Astrocyte (in vitro differentiated cells and primary cell): ENCODE measurements around the gene GLS.

Experiments
- EZH2 ChIP-seq: IDR thresholded peaks from 2 replicates; pipeline ENCODE4 v1.6.1; 2012; ENCODE audit warnings: mild to moderate bottlenecking, low read length, inconsistent platforms; ENCODE audit not compliant: insufficient read depth
- TF ChIP-seq, protein P1 (sequence below): IDR thresholded peaks from 2 replicates; pipeline ENCODE4 v1.5.1; 2011; ENCODE audit warnings: low read depth, mild to moderate bottlenecking, inconsistent platforms, low read length, moderate library complexity; ENCODE audit not compliant: insufficient read depth

DNA sequence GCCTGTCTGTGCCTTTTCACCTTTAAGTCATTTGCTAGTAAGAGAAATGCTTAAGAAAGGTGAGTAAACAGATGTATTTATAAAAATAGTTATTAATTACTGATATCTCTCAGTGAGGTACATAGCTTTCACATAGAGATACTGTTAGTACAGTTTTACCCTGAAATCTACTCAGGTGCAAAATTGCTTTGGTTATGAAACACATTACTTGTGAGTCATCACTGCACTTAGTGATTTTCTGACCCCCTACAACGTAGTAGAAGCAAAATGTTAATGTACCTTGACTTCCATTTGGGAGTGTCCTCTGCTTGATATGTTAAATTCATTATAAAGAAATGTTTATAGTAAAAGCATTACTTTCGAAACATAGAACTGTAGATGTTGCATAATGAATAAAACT, 6.5 kb downstream of the GLS start:
- TF ChIP-seq, protein P1, sequence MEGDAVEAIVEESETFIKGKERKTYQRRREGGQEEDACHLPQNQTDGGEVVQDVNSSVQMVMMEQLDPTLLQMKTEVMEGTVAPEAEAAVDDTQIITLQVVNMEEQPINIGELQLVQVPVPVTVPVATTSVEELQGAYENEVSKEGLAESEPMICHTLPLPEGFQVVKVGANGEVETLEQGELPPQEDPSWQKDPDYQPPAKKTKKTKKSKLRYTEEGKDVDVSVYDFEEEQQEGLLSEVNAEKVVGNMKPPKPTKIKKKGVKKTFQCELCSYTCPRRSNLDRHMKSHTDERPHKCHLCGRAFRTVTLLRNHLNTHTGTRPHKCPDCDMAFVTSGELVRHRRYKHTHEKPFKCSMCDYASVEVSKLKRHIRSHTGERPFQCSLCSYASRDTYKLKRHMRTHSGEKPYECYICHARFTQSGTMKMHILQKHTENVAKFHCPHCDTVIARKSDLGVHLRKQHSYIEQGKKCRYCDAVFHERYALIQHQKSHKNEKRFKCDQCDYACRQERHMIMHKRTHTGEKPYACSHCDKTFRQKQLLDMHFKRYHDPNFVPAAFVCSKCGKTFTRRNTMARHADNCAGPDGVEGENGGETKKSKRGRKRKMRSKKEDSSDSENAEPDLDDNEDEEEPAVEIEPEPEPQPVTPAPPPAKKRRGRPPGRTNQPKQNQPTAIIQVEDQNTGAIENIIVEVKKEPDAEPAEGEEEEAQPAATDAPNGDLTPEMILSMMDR, result no peak
- no peak for TF ChIP-seq EZH2
